Measurements from ENCODE around the gene TMBIM1.

DNA sequence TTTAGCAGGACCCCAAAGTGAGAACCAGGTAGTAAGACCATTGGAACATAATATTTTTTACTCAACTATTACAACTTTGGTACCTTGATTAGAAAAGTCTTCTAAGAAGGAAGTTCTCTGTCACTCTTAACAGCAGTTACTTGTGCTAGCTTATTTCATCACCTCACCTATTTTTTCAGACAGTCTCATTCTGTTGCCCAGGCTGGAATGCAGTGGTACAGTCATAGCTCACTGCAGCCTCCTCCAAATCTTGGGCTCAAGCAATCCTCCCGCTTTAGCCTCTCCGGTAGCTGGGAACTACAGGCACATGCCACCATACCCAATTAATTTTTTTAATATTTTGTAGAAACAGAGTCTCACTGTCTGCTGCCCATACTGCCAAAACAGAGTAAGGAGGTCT lies 57.3 kb downstream of the TMBIM1 start:
- TF ChIP-seq, protein P1, sequence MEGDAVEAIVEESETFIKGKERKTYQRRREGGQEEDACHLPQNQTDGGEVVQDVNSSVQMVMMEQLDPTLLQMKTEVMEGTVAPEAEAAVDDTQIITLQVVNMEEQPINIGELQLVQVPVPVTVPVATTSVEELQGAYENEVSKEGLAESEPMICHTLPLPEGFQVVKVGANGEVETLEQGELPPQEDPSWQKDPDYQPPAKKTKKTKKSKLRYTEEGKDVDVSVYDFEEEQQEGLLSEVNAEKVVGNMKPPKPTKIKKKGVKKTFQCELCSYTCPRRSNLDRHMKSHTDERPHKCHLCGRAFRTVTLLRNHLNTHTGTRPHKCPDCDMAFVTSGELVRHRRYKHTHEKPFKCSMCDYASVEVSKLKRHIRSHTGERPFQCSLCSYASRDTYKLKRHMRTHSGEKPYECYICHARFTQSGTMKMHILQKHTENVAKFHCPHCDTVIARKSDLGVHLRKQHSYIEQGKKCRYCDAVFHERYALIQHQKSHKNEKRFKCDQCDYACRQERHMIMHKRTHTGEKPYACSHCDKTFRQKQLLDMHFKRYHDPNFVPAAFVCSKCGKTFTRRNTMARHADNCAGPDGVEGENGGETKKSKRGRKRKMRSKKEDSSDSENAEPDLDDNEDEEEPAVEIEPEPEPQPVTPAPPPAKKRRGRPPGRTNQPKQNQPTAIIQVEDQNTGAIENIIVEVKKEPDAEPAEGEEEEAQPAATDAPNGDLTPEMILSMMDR (IDR thresholded peaks at IDR 0.05; ENCODE audit: insufficient read depth, low read length, poor library complexity, severe bottlenecking): no peak
- TF ChIP-seq EZH2phosphoT487 (conservative IDR thresholded peaks at IDR 0.05; ENCODE audit: low read length): no peak
